ES-I3 (cell line): Measurements from ENCODE around the gene TPCN2.
"Not testable (repeated sequence)": the region's sequence is repeated elsewhere in the genome, so short reads cannot be mapped to it uniquely, and the experiment has no call there.

ENCODE experiments used
- H3K36me3 ChIP-seq: 2 replicates; pipeline ENCODE4 v1.6.1; 2013; ENCODE audit warnings: mild to moderate bottlenecking, low read length, control low read depth, moderate library complexity; ENCODE audit not compliant: insufficient read depth
- H3K4me1 ChIP-seq: 2 replicates; pipeline ENCODE4 v1.6.1; 2013; ENCODE audit warnings: mild to moderate bottlenecking, control low read depth, low read length; ENCODE audit not compliant: insufficient read depth
- H3K9ac ChIP-seq: 2 replicates; pipeline ENCODE4 v1.6.1; 2013; ENCODE audit warnings: low read depth, mild to moderate bottlenecking, low read length, moderate library complexity
- H3K9me3 ChIP-seq: 2 replicates; pipeline ENCODE4 v1.6.1; 2013; ENCODE audit warnings: mild to moderate bottlenecking, low read length, moderate library complexity; ENCODE audit not compliant: control insufficient read depth, insufficient read depth

Gene TPCN2

DNA sequence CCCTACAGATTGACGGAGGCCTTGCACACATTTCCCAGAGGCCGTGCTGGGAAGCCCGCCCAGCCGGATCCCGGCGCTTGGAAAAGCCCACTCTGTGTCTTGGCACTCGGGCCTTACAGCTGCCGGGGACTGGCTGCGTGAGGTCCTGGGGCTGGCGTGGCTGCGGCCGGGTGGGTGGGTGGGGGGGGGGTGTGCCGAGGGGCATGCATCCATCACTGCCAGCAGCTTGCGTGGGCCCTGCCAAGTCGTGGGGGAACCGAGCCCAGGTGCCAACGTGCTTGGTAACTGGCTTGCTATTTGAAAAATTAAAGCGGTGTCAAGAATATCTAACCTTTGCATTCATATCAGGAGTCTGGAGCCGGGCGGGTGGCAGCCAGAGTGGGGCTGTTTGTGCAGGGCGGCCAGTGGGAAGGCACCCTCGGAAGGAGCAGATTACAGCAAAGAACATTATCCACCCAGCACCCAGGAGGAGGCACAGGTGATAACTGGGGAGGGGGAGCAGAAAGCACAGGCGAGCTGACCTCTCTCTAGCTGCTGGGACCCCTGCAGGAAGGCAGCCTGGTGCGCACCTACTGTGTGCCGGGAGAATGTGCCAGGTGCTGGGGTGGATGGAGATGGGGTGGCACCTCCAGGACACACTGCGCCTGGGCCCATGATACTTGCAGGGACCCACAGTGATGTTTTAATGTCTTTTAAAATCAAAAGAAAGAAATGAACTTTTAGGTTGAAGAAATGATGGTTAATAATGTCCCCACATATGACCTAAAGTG, 78.5 kb downstream of the TPCN2 start:
- no peak overlapping the region for H3K9ac ChIP-seq
- H3K36me3 ChIP-seq, result no peaks in the 10 kb centered on the region
- H3K9me3 ChIP-seq, result peaks cover 6% of the 10 kb centered on the region; the same call in 1 of the 2 replicates
- H3K4me1 ChIP-seq, result peaks cover 12% of the 10 kb centered on the region

DNA sequence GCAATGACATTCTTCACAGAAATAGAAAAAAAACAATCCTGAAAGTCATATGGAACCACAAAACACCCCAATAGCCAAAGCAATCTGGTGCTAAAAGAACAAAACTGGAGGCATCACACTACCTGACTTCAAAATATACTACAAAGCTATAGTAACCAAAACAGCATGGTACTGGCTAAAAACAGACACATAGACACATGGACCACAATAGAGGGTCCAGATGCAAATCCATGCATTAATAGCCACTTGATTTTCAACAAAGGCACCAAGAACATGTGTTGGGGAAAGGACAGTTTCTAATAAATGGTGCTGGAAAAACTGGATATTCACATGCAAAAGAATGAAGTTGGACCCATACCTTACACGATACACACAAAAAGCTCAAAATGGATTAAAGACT, 79.2 kb downstream of the TPCN2 start:
- H3K9ac ChIP-seq, result no peak overlapping the region

GRCh38 chr11:69129053-69129452, 80.3 kb downstream of the TPCN2 start:
- no peak overlapping the region for H3K9ac ChIP-seq
- H3K4me1 ChIP-seq, result peaks cover 8% of the 10 kb centered on the region
- peaks cover 19% of the 10 kb centered on the region for H3K9me3 ChIP-seq

More for the DNA sequence above, 79.2 kb downstream of the TPCN2 start:
- peaks cover 10% of the 10 kb centered on the region for H3K4me1 ChIP-seq
- H3K9me3 ChIP-seq, result peaks cover 10% of the 10 kb centered on the region
- no peaks in the 10 kb centered on the region for H3K36me3 ChIP-seq

GRCh38 chr11:69129647-69130046, 80.9 kb downstream of the TPCN2 start:
- peaks cover 19% of the 10 kb centered on the region for H3K9me3 ChIP-seq
- no peak overlapping the region for H3K9ac ChIP-seq
- peaks cover 5% of the 10 kb centered on the region; the same call in 1 of the 2 replicates for H3K4me1 ChIP-seq
- H3K36me3 ChIP-seq, result no peaks in the 10 kb centered on the region

More at GRCh38 chr11:69129053-69129452, 80.3 kb downstream of the TPCN2 start:
- no peaks in the 10 kb centered on the region for H3K36me3 ChIP-seq

DNA sequence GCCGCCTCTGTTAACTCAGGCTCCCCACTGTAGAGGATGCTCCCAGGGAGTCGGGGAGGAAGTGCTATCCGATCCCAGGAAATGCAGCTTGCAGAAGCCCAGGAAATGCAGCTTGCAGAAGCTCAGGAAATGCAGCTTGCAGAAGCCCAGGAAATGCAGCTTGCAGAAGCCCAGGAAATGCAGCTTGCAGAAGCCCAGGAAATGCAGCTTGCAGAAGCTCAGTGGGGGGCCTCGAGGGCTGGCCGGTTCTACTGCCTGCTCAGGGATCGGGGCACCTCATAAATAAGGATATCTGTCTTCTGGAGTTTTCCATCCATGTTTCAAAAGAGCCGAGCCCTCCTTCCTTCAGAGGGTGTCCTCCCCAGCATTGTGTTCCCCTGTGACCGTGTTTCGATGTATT, 81.9 kb downstream of the TPCN2 start:
- peaks cover 19% of the 10 kb centered on the region for H3K9me3 ChIP-seq
- no peak overlapping the region for H3K9ac ChIP-seq
- H3K4me1 ChIP-seq, result peaks cover 5% of the 10 kb centered on the region; the same call in 1 of the 2 replicates
- no peaks in the 10 kb centered on the region for H3K36me3 ChIP-seq

GRCh38 chr11:69131121-69131566, 82.4 kb downstream of the TPCN2 start:
- Histone ChIP-seq H3K4me1 (peaks cover 5% of the 10 kb centered on the region; the same call in 1 of the 2 replicates), H3K9ac (no peak overlapping the region), H3K36me3 (no peaks in the 10 kb centered on the region), H3K9me3 (peaks cover 19% of the 10 kb centered on the region)

DNA sequence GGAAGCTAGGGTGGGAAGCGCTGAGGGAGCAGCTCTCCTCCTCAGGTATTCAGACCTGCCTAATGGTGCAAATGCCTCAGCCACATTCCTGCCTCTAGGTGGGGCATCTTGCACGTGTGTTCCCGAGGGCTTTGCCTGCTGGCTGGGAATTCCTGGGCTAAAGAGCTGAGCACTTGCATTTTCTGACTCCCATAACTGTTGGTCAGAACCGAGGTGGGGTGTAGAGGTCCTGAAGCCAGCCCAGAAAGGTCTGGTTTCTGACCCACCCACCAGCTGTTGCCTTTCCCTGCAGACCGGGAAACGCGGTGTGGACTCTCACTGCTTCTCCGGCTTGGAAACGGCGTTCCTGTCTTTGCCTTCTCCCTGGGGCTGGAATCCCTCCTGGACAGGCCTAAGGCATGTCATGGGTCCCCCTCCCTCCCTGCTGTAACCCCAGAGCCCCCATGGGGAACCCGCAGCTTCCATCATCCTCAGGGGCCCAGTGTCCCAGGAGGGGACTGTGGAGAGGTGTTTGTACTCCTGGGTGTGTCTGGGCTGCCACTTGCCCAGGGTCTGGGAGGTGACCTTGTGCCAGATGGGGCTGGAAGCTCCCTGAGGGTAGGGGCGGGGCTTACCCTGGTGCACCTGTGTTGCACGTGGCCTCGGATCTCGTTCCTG, 83.0 kb downstream of the TPCN2 start:
- H3K9ac ChIP-seq, result no peak overlapping the region
- H3K9me3 ChIP-seq, result peaks cover 19% of the 10 kb centered on the region
- peaks cover 5% of the 10 kb centered on the region; the same call in 1 of the 2 replicates for H3K4me1 ChIP-seq
- no peaks in the 10 kb centered on the region for H3K36me3 ChIP-seq

- Histone ChIP-seq H3K9me3 (peaks cover 19% of the 10 kb centered on the region), H3K9ac (no peak overlapping the region), H3K36me3 (no peaks in the 10 kb centered on the region), H3K4me1 (peaks cover 5% of the 10 kb centered on the region; the same call in 1 of the 2 replicates)
Observed at GRCh38 chr11:69132301-69132670, 83.6 kb downstream of the TPCN2 start.

DNA sequence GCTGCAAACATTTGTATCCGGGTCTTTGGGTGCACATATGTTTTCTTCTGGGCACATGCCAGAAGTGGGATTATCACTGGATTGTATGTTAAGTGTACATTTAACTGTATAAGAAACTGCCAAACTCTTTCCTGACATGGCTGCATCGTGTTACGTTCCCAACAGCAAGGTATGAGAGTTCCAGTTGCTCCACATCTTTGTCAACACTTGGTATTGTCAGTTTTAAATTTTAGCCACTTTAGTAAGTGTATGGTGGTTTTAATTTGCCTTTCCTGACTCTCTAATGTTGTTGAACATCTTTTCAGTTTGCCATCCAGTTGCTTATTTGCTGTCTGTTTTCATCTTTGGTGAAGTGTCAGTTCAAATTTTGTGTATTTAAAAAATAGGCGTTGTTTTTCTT, 84.5 kb downstream of the TPCN2 start:
- Histone ChIP-seq H3K4me1 (peaks cover 5% of the 10 kb centered on the region; the same call in 1 of the 2 replicates), H3K36me3 (no peaks in the 10 kb centered on the region), H3K9me3 (peaks cover 16% of the 10 kb centered on the region), H3K9ac (no peak overlapping the region)

DNA sequence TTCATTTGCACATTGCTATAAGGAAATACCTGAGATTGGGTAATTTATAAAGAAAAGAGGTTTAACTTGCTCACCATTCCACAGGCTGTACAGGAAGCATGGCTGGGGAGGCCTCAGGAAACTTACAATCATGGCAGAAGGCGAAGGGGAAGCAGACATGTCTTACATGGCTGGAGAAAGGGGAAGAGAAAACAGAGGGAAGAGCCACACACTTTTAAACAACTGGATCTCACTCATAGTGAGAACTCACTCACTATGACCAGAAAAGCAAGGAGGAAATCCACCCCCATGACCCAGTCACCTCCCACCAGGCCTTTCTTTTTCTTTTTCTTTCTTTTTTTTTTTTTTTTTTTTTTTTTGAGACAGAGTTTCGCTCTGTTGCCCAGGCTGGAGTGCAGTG, 85.5 kb downstream of the TPCN2 start:
- H3K9me3 ChIP-seq, result peaks cover 16% of the 10 kb centered on the region
- not testable (repeated sequence) for H3K9ac ChIP-seq, H3K4me1 ChIP-seq

DNA sequence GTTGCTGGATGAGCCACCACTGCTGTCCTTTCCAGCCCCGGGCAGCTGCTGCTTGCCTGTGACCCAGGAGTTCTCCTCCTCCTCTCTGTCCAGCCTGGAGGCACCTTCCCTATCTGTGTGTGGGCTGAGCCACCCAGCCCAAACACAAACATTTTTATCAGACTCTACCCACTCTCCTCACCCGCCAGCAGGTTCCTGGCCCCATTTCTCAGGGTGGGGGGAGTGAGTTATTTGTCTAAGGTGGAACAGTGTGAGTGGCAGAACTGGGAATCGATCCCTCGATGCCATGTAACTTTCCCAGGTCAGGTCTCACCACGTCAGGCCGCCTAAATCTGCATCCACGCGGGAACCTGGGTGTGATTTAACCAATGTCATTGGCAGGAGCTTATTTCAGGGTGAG, 86.2 kb downstream of the TPCN2 start:
- Histone ChIP-seq H3K4me1 (peaks cover 5% of the 10 kb centered on the region; the same call in 1 of the 2 replicates), H3K9ac (no peak overlapping the region), H3K9me3 (peaks cover 16% of the 10 kb centered on the region), H3K36me3 (no peaks in the 10 kb centered on the region)

More for the DNA sequence above, 85.5 kb downstream of the TPCN2 start:
- not testable (repeated sequence) for H3K36me3 ChIP-seq

GRCh38 chr11:69135420-69136363, 87.0 kb downstream of the TPCN2 start:
- H3K9ac ChIP-seq, result no peak overlapping the region
- H3K9me3 ChIP-seq, result peaks cover 16% of the 10 kb centered on the region
- H3K4me1 ChIP-seq, result peaks cover 5% of the 10 kb centered on the region; the same call in 1 of the 2 replicates
- H3K36me3 ChIP-seq, result no peaks in the 10 kb centered on the region

DNA sequence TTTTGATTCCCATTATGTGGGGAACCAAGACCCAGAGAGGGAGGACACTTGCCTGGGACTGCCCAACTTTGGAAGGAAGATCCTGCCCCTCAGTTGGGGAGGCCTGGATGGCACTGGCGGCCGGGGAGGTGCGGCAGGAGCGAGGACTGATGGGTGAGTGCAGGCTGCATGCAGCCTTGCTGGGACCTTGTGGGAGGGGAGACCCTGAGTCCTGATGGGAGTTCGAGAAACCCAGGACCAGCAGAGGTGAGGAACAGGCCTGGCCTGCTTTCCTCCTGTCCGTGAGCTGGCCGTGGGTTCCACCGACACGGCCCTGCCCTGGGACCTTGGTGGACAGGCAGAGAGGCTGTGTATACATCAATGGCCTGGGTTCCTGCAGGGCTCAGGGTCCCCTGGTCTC, 87.7 kb downstream of the TPCN2 start:
- H3K36me3 ChIP-seq, result no peaks in the 10 kb centered on the region
- no peaks in the 10 kb centered on the region; the same call in 1 of the 2 replicates for H3K4me1 ChIP-seq
- no peak overlapping the region for H3K9ac ChIP-seq
- H3K9me3 ChIP-seq, result peaks cover 16% of the 10 kb centered on the region
